ENCODE results near the gene HEATR3.
"Not testable (repeated sequence)": the region's sequence is repeated elsewhere in the genome, so short reads cannot be mapped to it uniquely, and the experiment has no call there.

The HEATR3 gene

DNA sequence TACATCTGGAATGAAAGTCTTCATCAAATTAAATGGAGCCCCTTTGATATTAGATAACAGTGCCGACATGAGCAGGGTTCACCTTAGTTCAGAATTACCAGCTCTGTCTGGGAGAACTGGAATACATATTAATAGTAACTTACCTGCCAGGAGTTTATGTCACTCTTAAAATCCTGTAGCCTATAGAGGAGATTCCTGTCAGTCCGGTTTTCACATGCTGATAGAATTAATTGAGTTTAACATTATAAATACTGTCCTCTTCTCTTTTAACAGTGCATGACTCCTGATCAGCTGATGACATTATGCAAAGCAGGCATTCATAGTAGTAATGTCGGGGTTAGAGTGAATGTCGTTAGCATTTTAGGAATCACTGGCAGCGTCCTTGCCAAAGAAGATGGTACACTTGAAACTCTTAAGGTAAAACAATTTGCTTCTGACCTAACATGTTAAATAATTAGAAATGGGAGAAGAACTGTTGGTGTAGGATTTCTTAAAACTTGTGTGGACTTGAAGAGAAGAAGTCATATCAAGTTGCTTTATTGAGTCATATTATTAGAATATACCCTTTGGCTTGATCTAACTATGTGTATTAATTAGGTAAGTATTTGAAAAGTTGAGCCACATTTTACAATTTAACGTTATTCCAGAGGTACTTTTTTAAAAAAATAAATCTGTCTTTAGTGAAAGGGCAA is 34.3 kb downstream of the HEATR3 start:
- DNase-seq (ENCODE audit: low spot score), result peak; percentile 8

DNA sequence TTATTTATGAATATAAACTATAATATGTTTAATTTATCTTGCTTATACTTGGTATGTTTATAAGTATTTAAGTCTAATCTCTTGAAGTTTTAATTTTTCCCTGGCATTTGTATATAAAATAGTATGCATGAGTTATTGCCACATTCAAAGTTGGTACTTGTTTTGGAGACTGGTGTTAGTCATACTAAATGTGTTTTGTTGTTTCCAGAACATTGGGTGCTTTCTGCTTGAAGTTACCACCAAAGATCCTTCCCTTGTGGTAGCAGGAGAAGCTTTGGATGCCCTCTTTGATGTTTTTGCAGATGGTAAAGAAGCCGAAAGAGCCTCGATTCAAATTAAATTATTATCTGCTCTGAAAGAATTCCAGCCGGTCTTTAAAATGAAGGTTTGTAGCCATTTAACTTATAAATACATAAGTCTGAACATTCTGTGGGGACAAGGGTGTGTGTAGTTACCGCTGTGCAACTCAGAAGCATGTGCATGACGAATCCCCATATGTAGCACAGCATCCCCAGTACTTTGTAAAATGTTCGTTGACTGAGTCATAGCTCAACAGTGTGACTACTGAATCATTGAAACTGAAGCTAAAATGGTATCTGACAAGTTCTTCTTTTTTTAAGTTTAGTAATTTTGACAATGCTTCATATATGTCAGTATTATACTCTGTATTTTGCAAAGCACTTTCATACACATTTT is 36.4 kb downstream of the HEATR3 start:
- no peak for DNase-seq (ENCODE audit: low spot score)

GRCh38 chr16:50103764-50104163 is 38.0 kb downstream of the HEATR3 start:
- no peak for DNase-seq (ENCODE audit: low spot score)

- no peak for DNase-seq (ENCODE audit: low spot score)
Observed at GRCh38 chr16:50114357-50115129, 48.8 kb downstream of the HEATR3 start.

- no peak for DNase-seq (ENCODE audit: low spot score)
Observed at GRCh38 chr16:50120711-50121110, 54.9 kb downstream of the HEATR3 start.

DNA sequence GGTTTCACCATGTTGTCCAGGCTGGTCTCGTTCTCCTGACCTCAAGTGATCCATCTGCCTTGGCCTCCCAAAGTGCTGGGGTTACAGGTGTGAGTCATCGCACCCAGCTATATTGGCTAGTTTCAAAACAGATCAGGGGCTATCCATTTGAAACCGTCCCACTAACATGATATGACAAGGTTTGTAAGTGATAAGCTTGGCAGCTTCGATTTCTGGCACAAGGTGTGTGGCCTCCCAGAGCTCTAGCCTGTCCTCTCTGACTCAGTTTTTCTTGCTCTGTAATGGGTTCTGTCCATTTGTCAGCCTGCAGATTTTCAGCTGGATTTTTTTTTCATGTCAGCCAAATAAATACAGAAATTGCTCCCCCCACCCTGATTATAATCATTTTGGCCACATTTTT is 55.5 kb downstream of the HEATR3 start:
- DNase-seq (ENCODE audit: low spot score), result no peak

- DNase-seq (ENCODE audit: low spot score), result no peak
Observed at GRCh38 chr16:50121721-50122445, 56.1 kb downstream of the HEATR3 start.

DNA sequence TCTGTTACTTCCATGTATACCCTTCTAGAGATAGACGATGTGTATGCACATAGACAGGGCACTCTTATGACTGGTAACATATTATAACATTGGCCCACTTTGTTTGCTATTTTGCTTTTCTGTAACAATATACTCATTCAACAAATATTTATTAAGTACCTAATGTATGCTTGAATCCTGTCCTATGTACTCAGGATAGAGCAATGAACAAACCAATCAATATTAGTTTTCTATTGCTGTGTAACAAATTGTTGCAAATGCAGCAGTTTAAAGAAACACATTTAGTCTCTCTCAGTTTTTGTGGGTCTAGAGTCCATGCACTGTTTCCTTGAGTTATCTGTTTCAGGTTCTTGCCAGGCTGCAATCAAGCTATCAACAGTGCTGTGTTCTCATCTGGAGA is 57.6 kb downstream of the HEATR3 start:
- DNase-seq (ENCODE audit: low spot score), result no peak

GRCh38 chr16:50124769-50125168 is 59.0 kb downstream of the HEATR3 start:
- DNase-seq (ENCODE audit: low spot score), result no peak

- DNase-seq (ENCODE audit: low spot score), result no peak
Observed at GRCh38 chr16:50126183-50126582, 60.4 kb downstream of the HEATR3 start.

GRCh38 chr16:50132571-50132970 is 66.8 kb downstream of the HEATR3 start:
- not testable (repeated sequence) for DNase-seq (ENCODE audit: low spot score)

DNA sequence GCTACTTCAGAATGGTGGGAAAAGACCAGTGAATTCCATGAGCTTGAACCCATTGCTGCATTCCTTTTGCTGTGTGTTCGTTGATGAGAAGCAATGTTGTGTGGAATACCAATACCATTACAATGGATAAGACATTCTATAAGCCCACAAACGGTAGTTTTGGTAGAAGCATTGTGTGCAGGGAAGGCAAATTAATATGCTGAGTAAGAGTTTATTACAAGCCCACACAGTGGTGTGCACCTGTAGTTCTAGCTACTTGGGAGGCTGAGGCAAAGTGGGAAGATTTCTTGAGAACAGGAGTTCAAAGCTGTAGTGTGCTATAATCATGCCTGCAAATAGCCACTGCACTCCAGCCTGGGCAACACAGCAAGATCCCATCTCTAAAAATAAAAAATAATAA is 67.4 kb downstream of the HEATR3 start:
- DNase-seq (ENCODE audit: low spot score), result no peak

DNA sequence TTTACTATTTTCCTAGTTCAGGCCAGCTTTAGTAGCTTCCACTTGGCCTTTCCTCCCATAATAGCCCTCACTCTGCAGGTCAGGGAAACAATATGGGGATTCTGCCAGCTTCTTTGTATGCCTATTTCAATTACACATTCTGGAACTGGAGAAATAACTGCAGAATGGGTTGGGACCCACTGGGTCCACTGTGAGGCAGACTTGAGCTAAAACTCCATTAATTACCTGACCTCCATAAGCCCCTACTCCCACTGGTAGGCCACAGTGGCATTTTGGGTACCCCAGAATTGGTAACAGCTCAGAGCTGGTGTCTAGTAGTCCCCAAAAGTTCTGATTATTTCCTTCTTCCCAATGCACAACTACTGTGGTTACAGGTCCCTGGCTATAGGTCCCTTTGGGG is 70.6 kb downstream of the HEATR3 start:
- no peak for DNase-seq (ENCODE audit: low spot score)

- no peak for DNase-seq (ENCODE audit: low spot score)
Observed at GRCh38 chr16:50137268-50137667, 71.5 kb downstream of the HEATR3 start.

- no peak for DNase-seq (ENCODE audit: low spot score)
Observed at GRCh38 chr16:50139580-50139979, 73.8 kb downstream of the HEATR3 start.

DNA sequence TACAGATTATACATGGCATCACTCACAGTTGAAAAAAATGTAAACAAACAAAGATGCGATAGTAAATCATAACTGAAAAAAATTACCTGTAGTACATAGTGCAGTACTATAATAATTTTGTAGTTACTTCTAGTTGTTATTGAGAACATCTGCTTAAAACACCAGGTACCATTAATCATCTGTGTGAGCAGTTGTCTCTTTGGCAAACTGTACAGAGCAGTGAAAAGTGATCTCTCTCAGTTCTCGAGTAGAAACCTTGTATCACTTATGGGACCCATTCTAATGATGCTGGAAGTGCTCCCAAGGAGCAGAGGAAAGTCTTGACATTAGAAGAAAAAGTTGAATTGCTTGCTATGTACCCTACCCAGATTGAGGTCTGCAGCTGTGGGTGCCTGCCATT is 78.4 kb downstream of the HEATR3 start:
- no peak for DNase-seq (ENCODE audit: low spot score)

GRCh38 chr16:50146479-50147435 is 81.0 kb downstream of the HEATR3 start:
- DNase-seq (ENCODE audit: low spot score), result no peak

- no peak for DNase-seq (ENCODE audit: low spot score)
Observed at GRCh38 chr16:50151322-50151721, 85.6 kb downstream of the HEATR3 start.

- no peak for DNase-seq (ENCODE audit: low spot score)
Observed at GRCh38 chr16:50151756-50152155, 86.0 kb downstream of the HEATR3 start.

- no peak for DNase-seq (ENCODE audit: low spot score)
Observed at GRCh38 chr16:50152351-50152806, 86.6 kb downstream of the HEATR3 start.
